SJSA1 (cell line): Measurements from ENCODE around the gene MAGEB17. TPM values are rescaled to one million over a fixed set of nuclear protein-coding genes. Genes with fewer than 3 reads are reported as not detected.
"Not testable (repeated sequence)": the region's sequence is repeated elsewhere in the genome, so short reads cannot be mapped to it uniquely, and the experiment has no call there.

Source experiments
- DNase-seq, 2 experiments: peaks; one replicate each; pipeline ENCODE4 v3.0.0-alpha.2; 2015 to 2020; ENCODE audit warnings: low spot score in 2 of 2, low read depth in 1 of 2
- H3K27ac ChIP-seq: fragments of 250-450 bp; sonication (Bioruptor Pico); 2 replicates; pipeline ENCODE4 v1.5.1; 2020; ENCODE audit warnings: mild to moderate bottlenecking, moderate library complexity
- H3K27me3 ChIP-seq: fragments of 250-450 bp; sonication (Bioruptor Pico); replicated peaks from 2 replicates; pipeline ENCODE4 v1.5.1; 2020; ENCODE audit warnings: mild to moderate bottlenecking, moderate library complexity
- H3K36me3 ChIP-seq: fragments of 250-450 bp; sonication (Bioruptor Pico); 2 replicates; pipeline ENCODE4 v1.5.1; 2020; ENCODE audit warnings: mild to moderate bottlenecking
- H3K4me1 ChIP-seq: fragments of 250-450 bp; sonication (Bioruptor Pico); replicated peaks from 2 replicates; pipeline ENCODE4 v1.6.1; 2021; ENCODE audit warnings: mild to moderate bottlenecking
- H3K4me3 ChIP-seq: fragments of 250-450 bp; sonication (Bioruptor Pico); 2 replicates; pipeline ENCODE4 v1.5.1; 2020; ENCODE audit warnings: mild to moderate bottlenecking
- H3K9me3 ChIP-seq: fragments of 250-450 bp; sonication (Bioruptor Pico); replicated peaks from 2 replicates; pipeline ENCODE4 v1.5.1; 2020; ENCODE audit warnings: mild to moderate bottlenecking
- total RNA-seq: library from RNA; depleted of rRNA; stranded (reverse); fragments of >200 nt; shearing (Covaris generic); gene quantifications from 2 replicates; pipeline ENCODE4 v1.2.3, GENCODE V29; 2014

The MAGEB17 gene
- total RNA-seq, 1 experiment from 2014 or later: 0.11 TPM

DNA sequence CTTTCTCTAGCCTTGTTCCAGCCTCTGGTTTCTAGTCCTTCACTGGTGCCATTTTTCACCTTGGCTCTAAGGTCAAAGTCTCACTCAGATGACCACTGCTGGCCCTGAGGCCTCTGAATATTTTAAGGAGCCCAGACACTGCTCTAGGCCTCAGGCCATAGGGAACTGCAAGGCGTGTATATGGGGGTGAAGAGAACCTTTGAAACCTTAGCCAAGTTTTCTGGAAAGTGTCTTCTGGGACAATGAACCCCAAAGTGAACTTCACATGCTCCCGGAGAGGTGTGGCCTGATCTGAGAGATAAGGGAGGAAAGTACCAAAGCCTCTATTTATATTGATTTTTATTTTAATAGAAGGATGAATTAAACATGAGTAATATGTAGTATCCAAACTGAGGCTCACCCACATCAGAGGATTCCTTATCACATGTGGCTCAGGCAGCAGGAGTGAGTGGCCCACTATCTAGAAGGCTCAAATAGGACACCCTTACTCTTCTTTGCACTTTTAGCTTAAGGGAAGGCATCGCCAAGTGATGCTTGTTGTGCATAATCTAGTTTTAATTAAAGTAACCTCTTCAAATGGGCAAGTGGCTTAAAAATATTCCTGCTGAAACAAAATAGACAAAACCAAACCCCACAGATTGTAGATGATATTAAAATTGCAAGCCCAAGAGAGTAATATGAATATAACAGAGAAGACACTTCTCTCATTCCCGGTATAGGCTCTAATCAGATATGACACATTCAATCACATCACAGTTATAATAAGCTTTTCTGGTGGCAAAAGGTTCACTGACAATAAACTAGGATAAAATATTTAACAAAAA, 25.6 kb upstream of the MAGEB17 start:
- no peak overlapping the region for H3K27ac ChIP-seq
- no peaks in the 10 kb centered on the region for H3K36me3 ChIP-seq
- no peak overlapping the region for H3K4me3 ChIP-seq
- no peak for DNase-seq
- H3K4me1 ChIP-seq: peaks cover 7% of the 10 kb centered on the region; the same call in 1 of the 2 replicates
- no peaks in the 10 kb centered on the region for H3K9me3 ChIP-seq
- no peaks in the 10 kb centered on the region for H3K27me3 ChIP-seq

DNA sequence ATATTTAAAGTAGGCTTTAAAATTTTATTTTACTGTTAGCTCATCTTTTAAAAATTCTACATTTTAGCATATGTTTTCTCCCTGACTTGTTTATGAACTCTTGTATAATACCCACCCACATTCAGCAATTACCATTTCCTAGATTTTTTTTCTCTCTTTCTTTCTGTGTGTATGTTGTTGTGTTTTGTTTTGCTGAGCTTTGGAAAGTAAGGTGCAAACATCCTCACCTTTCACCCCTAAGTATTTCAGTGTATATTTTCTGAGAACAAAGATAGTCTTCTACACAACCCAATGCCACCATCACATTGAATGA, 25.1 kb upstream of the MAGEB17 start:
- Histone ChIP-seq H3K9me3 (no peaks in the 10 kb centered on the region), H3K27ac (no peak overlapping the region), H3K27me3 (no peaks in the 10 kb centered on the region), H3K4me3 (no peak overlapping the region), H3K4me1 (peaks cover 7% of the 10 kb centered on the region; the same call in 1 of the 2 replicates), H3K36me3 (no peaks in the 10 kb centered on the region)
- DNase-seq: no peak

DNA sequence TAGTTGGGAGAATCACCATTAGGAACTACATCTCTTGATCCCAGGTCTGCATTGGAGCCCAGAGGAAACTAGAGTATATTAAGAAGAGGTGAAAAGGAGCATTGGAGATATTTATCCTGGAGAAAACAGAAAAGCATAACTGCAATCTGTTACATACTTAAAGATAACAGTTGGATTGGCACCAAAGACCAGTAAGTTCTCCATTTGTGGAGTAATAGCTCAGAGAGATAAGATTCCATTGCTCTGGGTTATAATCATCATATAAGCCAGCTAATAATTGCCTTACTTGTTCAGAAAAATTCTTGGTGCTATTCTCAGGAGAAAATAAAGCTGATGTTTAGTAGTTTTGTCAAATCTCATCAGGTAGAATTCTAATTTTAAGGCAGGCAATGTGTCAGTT, 23.3 kb upstream of the MAGEB17 start:
- no peak for DNase-seq

DNA sequence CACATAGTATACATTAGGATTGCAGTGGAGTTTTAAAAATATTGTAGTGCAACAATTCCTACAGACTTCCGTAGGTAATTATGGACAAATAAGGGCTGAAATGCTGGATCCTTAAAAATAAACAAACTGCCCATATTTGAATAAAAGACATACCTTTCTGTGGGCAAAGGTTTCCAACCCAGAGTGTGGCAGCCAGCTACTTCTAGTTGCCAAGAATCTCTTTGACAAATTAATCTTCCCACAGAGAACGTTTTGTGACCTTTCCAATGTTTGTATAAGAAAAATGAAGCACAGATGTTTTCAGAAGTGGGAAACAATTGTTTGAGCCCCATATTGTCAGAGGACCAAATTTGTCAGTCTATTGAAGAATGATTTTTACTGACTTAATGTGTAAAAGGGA, 22.9 kb upstream of the MAGEB17 start:
- no peak overlapping the region for H3K27ac ChIP-seq
- no peak for DNase-seq
- H3K27me3 ChIP-seq: no peaks in the 10 kb centered on the region
- no peak overlapping the region for H3K4me3 ChIP-seq
- H3K36me3 ChIP-seq: no peaks in the 10 kb centered on the region
- H3K4me1 ChIP-seq: peaks cover 7% of the 10 kb centered on the region; the same call in 1 of the 2 replicates
- H3K9me3 ChIP-seq: no peaks in the 10 kb centered on the region

More for the DNA sequence above, 23.3 kb upstream of the MAGEB17 start:
- Histone ChIP-seq H3K4me3 (no peak overlapping the region), H3K27me3 (no peaks in the 10 kb centered on the region), H3K4me1 (peaks cover 7% of the 10 kb centered on the region; the same call in 1 of the 2 replicates), H3K36me3 (no peaks in the 10 kb centered on the region), H3K9me3 (no peaks in the 10 kb centered on the region), H3K27ac (no peak overlapping the region)

DNA sequence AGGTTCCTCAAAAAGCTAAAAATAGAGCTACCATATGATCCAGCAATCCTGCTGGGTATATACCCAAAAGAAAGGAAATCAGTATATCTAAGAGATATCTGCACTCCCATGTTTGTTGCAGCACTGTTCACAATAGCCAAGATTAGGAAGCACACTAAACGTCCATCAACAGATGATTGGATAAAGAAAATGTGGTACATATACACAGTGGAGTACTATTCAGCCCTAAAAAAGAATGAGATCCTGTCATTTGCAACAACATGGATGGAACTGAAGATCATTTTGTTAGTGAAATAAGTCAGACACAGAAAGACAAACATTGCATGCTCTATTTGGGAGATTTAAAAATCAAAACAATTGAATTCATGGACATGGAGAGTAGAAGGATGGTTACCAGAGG, 22.2 kb upstream of the MAGEB17 start:
- not testable (repeated sequence) for H3K9me3 ChIP-seq, H3K27me3 ChIP-seq, H3K36me3 ChIP-seq, H3K4me1 ChIP-seq, DNase-seq, H3K27ac ChIP-seq, H3K4me3 ChIP-seq

DNA sequence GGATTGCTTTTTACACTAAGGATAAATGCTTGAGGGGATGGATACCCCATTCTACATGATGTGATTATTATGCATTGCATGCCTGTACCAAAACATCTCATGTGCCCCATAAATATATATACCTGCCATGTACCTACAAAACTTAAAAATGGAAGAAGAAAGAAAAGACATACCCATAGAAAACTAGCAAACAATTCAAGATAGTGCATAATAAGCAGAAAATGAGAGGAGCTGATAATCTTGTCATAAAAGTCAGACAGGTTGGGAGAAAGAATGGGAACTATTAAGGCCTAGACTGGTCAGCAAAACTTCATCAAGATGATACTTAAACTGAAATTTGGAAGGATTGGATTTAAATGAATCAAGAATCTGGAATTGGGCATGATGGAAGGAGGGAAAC, 21.6 kb upstream of the MAGEB17 start:
- no peak overlapping the region for H3K4me3 ChIP-seq
- DNase-seq: no peak
- no peaks in the 10 kb centered on the region for H3K9me3 ChIP-seq
- H3K27me3 ChIP-seq: no peaks in the 10 kb centered on the region
- H3K36me3 ChIP-seq: no peaks in the 10 kb centered on the region
- H3K4me1 ChIP-seq: peaks cover 7% of the 10 kb centered on the region; the same call in 1 of the 2 replicates
- H3K27ac ChIP-seq: no peak overlapping the region

DNA sequence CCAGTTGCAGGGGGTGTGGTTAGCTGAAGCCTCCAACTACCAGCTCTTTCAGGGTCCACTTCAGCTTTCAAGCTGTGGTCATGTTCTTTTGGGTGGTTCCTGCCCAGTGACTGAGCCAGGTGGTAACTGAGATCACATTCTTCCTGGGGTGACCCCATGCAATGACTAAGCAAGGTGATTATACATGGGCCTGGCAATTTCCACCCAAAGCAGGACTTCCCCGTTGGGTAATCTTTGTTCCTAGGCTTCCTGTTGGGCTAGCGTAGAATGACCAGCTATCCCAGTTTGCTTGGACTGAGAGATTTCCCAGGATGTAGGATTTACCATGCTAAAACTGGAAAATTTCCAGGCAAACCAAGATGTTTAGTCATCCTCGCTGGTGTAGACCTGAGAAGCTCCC, 18.4 kb upstream of the MAGEB17 start:
- Histone ChIP-seq H3K9me3 (no peaks in the 10 kb centered on the region), H3K36me3 (no peaks in the 10 kb centered on the region), H3K4me3 (no peak overlapping the region), H3K4me1 (peaks cover 7% of the 10 kb centered on the region; the same call in 1 of the 2 replicates), H3K27me3 (no peaks in the 10 kb centered on the region), H3K27ac (no peak overlapping the region)
- no peak for DNase-seq

DNA sequence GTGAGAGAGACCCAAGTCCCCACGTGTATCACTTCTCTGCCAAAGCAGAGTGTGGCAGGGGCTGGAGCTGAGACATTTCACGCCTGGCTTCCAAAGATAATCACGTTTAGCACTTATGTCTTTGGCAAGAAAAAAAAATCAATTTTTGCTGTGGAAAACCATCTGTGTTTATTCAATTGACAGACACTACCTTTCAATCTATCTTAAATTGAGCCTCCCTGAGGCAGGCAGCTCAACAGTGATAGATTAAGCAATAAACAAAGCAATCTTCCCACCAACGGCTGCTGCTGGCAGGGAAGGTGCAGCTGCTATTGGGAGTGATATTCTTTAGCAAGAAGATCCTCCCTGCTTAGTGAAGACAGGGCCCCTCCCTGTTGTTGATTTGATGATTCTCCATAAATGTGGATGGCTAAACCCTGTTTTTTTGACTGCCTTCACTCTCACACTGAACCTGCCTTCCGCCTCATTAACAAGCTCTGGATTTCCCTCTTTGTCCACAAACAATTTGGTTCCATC, 11.6 kb upstream of the MAGEB17 start:
- peaks cover 14% of the 10 kb centered on the region for H3K4me1 ChIP-seq
- no peak overlapping the region for H3K4me3 ChIP-seq
- H3K36me3 ChIP-seq: no peaks in the 10 kb centered on the region
- DNase-seq: no peak
- no peaks in the 10 kb centered on the region for H3K9me3 ChIP-seq
- H3K27ac ChIP-seq: no peak overlapping the region
- H3K27me3 ChIP-seq: no peaks in the 10 kb centered on the region

DNA sequence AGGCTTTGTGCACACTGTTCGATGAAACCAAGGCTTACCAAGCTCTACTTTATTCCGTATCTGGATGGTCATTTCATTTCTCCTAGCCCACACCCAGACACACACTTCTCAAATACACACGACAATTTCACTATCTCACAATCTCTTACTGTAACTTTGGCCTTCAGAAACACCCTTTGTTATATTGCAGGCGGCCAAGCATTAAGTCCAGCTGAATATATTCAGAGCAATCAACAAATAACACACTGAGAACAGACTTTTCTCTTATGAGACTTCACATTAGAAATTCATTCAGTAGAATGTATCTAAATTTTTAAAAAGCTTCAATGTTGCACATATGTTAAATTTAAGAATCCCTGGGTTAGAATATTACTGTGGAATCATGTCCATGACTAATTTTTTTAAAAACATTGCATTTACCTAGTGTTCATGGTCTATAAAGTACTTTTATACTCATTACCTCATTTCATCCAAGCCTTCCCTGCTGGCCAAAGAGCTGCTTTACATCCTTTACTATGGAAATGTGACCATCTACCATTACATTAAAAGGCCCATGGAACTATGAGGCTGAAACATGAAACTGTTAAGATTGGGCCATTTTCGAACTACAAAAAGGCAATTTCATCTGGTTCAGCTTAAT, 10.5 kb upstream of the MAGEB17 start:
- Histone ChIP-seq H3K27me3 (no peaks in the 10 kb centered on the region), H3K9me3 (no peaks in the 10 kb centered on the region), H3K36me3 (no peaks in the 10 kb centered on the region), H3K27ac (no peak overlapping the region), H3K4me1 (peaks cover 24% of the 10 kb centered on the region), H3K4me3 (no peak overlapping the region)
- no peak for DNase-seq

DNA sequence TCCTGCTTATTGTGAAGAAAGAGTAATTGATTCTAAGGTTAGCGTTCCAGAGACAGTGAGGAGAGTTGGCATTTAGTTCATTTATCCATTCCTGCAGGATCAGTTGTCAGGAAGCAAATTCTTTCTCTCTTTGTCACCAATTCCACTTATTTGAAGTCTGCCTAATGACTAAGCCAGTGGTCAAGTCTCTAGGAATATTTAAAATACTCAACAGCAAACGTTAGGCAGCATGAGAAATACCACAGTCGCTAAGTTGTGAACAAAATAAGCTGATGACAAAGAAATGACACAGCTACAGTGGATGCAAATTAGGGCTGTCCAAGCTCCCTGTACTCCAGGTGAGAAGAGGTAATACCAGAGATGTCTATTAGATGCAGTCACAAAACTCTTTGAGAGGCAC, 6.6 kb upstream of the MAGEB17 start:
- H3K4me1 ChIP-seq: peaks cover 24% of the 10 kb centered on the region
- peak; percentile 48 to 78 for DNase-seq
- H3K27ac ChIP-seq: peak overlapping the region; percentile 91
- no peaks in the 10 kb centered on the region for H3K27me3 ChIP-seq
- H3K4me3 ChIP-seq: no peak overlapping the region
- H3K36me3 ChIP-seq: no peaks in the 10 kb centered on the region
- no peaks in the 10 kb centered on the region for H3K9me3 ChIP-seq

DNA sequence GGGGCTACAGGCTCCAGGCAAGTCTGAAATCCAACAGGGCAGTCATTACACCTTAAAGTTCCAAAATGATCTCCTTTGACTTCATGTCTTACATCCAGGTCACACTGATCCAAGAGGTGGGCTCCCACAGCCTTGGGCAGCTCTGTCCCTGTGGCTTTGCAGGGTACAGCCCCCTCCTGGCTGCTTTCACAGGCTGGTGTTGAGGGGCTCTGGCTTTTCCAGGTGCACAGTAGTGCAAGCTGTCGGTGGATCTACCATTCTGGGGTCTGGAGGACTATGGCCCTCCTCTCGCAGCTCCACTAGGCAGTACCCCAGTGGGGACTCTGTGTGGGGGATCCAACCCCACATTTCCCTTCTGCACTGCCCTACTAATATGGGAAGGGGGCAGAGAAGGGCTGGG, 6.1 kb upstream of the MAGEB17 start:
- not testable (repeated sequence) for H3K27me3 ChIP-seq, H3K4me3 ChIP-seq, H3K36me3 ChIP-seq, DNase-seq, H3K9me3 ChIP-seq
- Histone ChIP-seq H3K27ac (peak overlapping the region; percentile 91), H3K4me1 (peaks cover 24% of the 10 kb centered on the region)

DNA sequence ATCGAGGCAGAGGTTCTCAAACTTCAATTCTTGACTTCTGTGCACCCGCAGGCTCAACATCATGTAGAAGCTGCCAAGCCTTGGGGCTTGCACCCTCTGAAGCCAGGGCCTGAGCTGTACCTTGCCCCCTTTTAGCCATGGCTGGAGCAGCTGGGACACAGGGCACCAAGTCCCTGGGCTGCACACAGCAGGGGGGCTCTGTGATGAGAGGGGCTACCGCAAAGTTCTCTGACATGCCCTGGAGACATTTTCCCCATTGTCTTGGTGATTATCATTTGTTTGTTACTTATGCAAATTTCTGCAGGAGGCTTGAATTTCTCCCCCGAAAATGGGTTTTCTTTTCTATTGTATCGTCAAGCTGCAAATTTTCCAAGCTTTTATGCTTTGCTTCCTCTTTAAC, 4.9 kb upstream of the MAGEB17 start:
- H3K9me3 ChIP-seq: no peaks in the 10 kb centered on the region
- no peaks in the 10 kb centered on the region for H3K27me3 ChIP-seq
- DNase-seq: no peak
- no peak overlapping the region for H3K4me3 ChIP-seq
- H3K36me3 ChIP-seq: no peaks in the 10 kb centered on the region
- H3K27ac ChIP-seq: no peak overlapping the region
- peaks cover 24% of the 10 kb centered on the region for H3K4me1 ChIP-seq

DNA sequence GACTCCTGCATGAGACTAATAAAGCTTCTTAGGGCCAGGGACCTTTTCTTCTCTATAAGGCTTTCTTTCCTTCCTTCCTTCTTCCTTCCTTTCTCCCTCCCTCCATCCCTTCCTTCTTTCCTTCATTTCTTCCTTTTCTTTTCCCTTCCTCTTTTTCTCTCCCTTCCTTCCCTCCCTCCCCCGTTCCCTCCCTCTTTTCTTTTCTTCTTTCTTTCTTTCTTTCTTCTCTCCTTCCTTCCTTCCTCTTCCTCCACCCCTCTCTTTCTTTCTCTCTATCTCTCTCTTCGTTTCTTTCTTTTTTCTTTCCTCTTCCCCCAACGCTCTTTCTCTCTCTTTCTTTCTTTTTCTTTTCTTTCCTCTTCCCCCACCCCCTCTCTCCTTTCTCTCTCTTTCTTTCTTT, 2.5 kb upstream of the MAGEB17 start:
- Histone ChIP-seq H3K9me3 (no peaks in the 10 kb centered on the region), H3K27ac (no peak overlapping the region), H3K4me1 (peaks cover 19% of the 10 kb centered on the region), H3K27me3 (no peaks in the 10 kb centered on the region), H3K36me3 (no peaks in the 10 kb centered on the region), H3K4me3 (no peak overlapping the region)
- no peak for DNase-seq

DNA sequence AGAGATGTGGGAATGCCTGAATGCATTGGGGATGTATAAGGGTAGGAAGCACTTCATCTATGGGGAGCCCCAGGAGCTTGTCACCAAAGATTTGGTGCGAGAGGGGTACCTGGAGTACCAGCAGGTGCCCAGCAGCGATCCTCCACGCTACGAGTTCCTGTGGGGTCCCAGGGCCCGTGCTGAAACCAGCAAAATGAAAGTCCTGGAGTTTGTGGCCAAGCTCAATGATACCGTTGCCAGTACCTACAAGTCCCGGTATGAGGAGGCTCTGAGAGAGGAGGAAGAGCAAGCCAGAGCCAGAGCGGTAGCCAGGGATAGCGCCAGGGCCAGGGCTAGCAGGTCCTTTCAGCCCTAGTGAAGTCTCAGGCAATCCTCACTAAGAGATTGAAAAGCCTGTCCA, 3.8 kb downstream of the MAGEB17 start:
- no peaks in the 10 kb centered on the region for H3K36me3 ChIP-seq
- H3K27me3 ChIP-seq: no peaks in the 10 kb centered on the region
- H3K4me1 ChIP-seq: no peaks in the 10 kb centered on the region
- H3K4me3 ChIP-seq: no peak overlapping the region
- H3K9me3 ChIP-seq: no peaks in the 10 kb centered on the region
- DNase-seq: no peak
- H3K27ac ChIP-seq: no peak overlapping the region
